ENCODE measurements around the gene DUSP28. TPM values are rescaled to one million over a fixed set of nuclear protein-coding genes. Genes with fewer than 3 reads are reported as not detected.

DUSP28 gene
- total and polyA plus RNA-seq, 2 of the 13 experiments (the other 11 are each of a cell fraction or from before 2014, with no cell fraction given), result 5.2 to 8.6 TPM

DNA sequence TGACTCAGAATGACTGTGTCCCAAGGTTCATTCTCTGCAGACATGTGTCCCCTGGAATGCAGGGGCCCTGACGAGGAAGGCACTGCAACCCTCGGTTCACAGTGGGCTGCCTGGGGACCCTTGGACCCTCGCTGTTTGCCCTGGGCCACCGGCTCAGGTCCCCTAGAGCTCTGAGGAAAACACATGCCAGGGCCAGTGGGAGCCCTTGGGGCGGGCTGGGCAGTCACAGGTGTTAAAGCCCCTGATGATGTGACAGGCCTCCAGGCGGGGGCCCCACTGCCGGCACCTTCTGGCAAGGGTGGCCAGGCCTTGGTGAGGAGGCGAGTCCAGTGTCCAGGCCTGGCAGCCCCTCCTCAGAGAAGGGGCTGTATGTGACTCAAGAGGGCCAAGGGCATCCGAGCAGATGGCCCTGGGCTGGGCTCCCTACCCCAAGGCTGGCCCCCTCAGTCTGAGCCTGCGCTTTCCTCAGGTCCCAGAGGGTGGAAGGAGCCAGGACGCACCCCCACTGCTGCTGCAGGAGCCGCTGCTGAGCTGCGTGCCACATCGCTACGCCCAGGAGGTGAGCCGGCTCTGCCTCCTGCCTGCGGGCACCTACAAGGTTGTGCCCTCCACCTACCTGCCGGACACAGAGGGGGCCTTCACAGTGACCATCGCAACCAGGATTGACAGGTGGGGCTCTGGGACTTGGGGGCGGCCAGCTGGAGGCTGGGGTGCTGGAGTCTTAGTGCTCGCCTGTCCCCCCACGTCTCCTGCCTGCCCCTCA is 37.4 kb downstream of the DUSP28 start (continued):
- peak; percentile 74 for TF ChIP-seq ZFX (CRISPR knock-in tag; IDR thresholded peaks at IDR 0.05; ENCODE audit: low read depth)
- TF ChIP-seq MAF1 (CRISPR knock-in tag; IDR thresholded peaks at IDR 0.05; ENCODE audit: borderline replicate concordance), result no peak

DNA sequence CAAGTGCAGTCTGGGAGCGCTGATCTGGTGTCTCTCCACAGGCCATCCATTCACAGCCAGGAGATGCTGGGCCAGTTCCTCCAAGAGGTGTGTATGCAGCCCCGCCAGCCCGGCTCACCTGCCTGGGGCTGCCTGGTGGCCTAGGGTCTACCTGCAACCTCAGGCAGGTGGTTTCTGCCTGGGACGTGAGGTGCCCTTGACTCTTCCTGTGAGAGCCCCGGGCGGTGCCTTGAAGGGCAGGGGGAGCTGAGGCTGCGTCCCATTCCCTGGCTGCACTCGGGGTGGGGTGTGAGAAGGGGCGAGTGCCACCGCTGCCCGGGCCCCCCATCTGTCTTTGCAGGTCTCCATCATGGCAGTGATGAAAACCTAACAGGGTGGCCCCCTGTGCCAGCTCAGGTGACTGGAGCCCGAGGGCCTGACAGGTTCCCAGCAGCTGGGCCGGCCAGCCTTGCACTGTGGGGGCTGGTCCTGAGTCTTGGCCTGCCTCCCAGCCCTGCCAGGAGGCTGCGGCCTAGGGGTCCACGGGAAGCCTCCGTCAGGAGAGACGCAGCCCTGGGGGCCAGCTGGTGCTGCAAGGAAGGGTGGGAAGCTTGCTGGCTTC is 38.3 kb downstream of the DUSP28 start:
- Histone ChIP-seq H3K9ac (ENCODE audit: insufficient read depth, low read depth, low read length) (peak overlapping the region; percentile 66; the same call in 1 of the 2 replicates), H3K36me3 (replicated peaks in 1 of 2; ENCODE audit: control insufficient read depth in 1 of 2, insufficient read depth in 2 of 2, low read length in 2 of 2) (peaks cover 6 to 8% of the 10 kb centered on the region in 2 experiments; a peak in 3 of 5 replicates), H3K27me3 (ENCODE audit: control insufficient read depth in 1 of 2, insufficient read depth in 2 of 2, low read length in 2 of 2) (no peaks in the 10 kb centered on the region), H2AFZ (ENCODE audit: low read length) (no peak overlapping the region), H3K79me2 (ENCODE audit: insufficient read depth, low read length) (peaks cover 3% of the 10 kb centered on the region), H3K4me2 (ENCODE audit: low read depth, low read length) (no peak overlapping the region), H3K27ac (ENCODE audit: extremely low read length, insufficient read depth, low read length) (peak overlapping the region; percentile 94), H4K20me1 (ENCODE audit: insufficient read depth, low read length) (no peaks in the 10 kb centered on the region), H3K4me1 (ENCODE audit: insufficient read depth, low read length) (peaks cover 45% of the 10 kb centered on the region), H3K9me3 (ENCODE audit: low read length) (no peaks in the 10 kb centered on the region), H3K4me3 (replicated peaks in 1 of 3; ENCODE audit: insufficient read depth in 1 of 3, low read depth in 2 of 3, low read length in 3 of 3) (no peak overlapping the region)
- CTCF ChIA-PET (ENCODE audit: low intra/inter-chr PET ratio, low total read pairs), result no interaction called here
- in situ Hi-C loops (cut with HindIII; ENCODE audit: extremely low pct_ligation_motif_present, low pct_unique_long_range_greater_than_20kb), result no loop called here
- POLR2A ChIA-PET, result interaction anchor here (2.7 kb wide), 1 partner anchor 12 kb away, joined by 22 read pairs; the partner anchor contains the start of gene CAPN10
- ATAC-seq (no peak), DNase-seq (ENCODE audit: low spot score) (no peak), FAIRE-seq (no peak)
- intact Hi-C loops (cut with micrococcal nuclease; ENCODE audit: unreplicated experiment), result no loop called here
- BruUV-seq (replicated peaks), result no TSS peak
- 100% methylated on average over 11 of the region's 17 CpGs for WGBS (ENCODE audit: low lambda C conversion rate)
- TF ChIP-seq, protein P1, sequence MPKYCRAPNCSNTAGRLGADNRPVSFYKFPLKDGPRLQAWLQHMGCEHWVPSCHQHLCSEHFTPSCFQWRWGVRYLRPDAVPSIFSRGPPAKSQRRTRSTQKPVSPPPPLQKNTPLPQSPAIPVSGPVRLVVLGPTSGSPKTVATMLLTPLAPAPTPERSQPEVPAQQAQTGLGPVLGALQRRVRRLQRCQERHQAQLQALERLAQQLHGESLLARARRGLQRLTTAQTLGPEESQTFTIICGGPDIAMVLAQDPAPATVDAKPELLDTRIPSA (CRISPR knock-in tag; IDR thresholded peaks at IDR 0.05; ENCODE audit: borderline replicate concordance), result no peak
- no peak for TF ChIP-seq RARA (CRISPR knock-in tag; IDR thresholded peaks at IDR 0.05)
- TF ChIP-seq FLYWCH1 (CRISPR knock-in tag; IDR thresholded peaks at IDR 0.05), result no peak
- no peak for TF ChIP-seq BRD4 (CRISPR knock-in tag; IDR thresholded peaks at IDR 0.05)
- no peak for TF ChIP-seq REL (CRISPR knock-in tag; conservative IDR thresholded peaks at IDR 0.05)
- TF ChIP-seq, protein P2, sequence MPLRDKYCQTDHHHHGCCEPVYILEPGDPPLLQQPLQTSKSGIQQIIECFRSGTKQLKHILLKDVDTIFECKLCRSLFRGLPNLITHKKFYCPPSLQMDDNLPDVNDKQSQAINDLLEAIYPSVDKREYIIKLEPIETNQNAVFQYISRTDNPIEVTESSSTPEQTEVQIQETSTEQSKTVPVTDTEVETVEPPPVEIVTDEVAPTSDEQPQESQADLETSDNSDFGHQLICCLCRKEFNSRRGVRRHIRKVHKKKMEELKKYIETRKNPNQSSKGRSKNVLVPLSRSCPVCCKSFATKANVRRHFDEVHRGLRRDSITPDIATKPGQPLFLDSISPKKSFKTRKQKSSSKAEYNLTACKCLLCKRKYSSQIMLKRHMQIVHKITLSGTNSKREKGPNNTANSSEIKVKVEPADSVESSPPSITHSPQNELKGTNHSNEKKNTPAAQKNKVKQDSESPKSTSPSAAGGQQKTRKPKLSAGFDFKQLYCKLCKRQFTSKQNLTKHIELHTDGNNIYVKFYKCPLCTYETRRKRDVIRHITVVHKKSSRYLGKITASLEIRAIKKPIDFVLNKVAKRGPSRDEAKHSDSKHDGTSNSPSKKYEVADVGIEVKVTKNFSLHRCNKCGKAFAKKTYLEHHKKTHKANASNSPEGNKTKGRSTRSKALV (CRISPR knock-in tag; IDR thresholded peaks at IDR 0.05), result no peak
- no peak for TF ChIP-seq GATA4 (IDR thresholded peaks at IDR 0.05; ENCODE audit: borderline replicate concordance, low read depth)
- TF ChIP-seq, protein P3, sequence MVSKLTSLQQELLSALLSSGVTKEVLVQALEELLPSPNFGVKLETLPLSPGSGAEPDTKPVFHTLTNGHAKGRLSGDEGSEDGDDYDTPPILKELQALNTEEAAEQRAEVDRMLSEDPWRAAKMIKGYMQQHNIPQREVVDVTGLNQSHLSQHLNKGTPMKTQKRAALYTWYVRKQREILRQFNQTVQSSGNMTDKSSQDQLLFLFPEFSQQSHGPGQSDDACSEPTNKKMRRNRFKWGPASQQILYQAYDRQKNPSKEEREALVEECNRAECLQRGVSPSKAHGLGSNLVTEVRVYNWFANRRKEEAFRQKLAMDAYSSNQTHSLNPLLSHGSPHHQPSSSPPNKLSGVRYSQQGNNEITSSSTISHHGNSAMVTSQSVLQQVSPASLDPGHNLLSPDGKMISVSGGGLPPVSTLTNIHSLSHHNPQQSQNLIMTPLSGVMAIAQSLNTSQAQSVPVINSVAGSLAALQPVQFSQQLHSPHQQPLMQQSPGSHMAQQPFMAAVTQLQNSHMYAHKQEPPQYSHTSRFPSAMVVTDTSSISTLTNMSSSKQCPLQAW (CRISPR knock-in tag; IDR thresholded peaks at IDR 0.05), result no peak
- TF ChIP-seq GFI1 (CRISPR knock-in tag; IDR thresholded peaks at IDR 0.05; ENCODE audit: borderline replicate concordance), result no peak
- no peak for TF ChIP-seq ZSCAN29 (CRISPR knock-in tag; conservative IDR thresholded peaks at IDR 0.05)
- no peak for TF ChIP-seq MATR3 (CRISPR knock-in tag; IDR thresholded peaks at IDR 0.05)
- TF ChIP-seq, protein P4, sequence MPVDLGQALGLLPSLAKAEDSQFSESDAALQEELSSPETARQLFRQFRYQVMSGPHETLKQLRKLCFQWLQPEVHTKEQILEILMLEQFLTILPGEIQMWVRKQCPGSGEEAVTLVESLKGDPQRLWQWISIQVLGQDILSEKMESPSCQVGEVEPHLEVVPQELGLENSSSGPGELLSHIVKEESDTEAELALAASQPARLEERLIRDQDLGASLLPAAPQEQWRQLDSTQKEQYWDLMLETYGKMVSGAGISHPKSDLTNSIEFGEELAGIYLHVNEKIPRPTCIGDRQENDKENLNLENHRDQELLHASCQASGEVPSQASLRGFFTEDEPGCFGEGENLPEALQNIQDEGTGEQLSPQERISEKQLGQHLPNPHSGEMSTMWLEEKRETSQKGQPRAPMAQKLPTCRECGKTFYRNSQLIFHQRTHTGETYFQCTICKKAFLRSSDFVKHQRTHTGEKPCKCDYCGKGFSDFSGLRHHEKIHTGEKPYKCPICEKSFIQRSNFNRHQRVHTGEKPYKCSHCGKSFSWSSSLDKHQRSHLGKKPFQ (CRISPR knock-in tag; IDR thresholded peaks at IDR 0.05; ENCODE audit: insufficient replicate concordance), result no peak
- TF ChIP-seq CREB1 (IDR thresholded peaks at IDR 0.05), result no peak
- TF ChIP-seq CREB1 (CRISPR knock-in tag; IDR thresholded peaks at IDR 0.05), result no peak
- TF ChIP-seq ZNF777 (CRISPR knock-in tag; IDR thresholded peaks at IDR 0.05), result no peak
